Activated CD4-positive, alpha-beta T cell treated with anti-CD3 and anti-CD28 coated beads, Interleukin-2, amount 10 ng/mL, durations not matched to agents 24 days and 14 days (primary cell): Measurements from ENCODE around the gene DDX10. TPM values are rescaled to one million over a fixed set of nuclear protein-coding genes. Genes with fewer than 3 reads are reported as not detected.
A peak's percentile ranks its signal among the peaks of the same experiment; 100 is the strongest.

Experiments
- DNase-seq: peaks from one replicate; pipeline ENCODE4 v3.0.0; 2022
- H3K27ac Mint-ChIP-seq: one replicate; pipeline ENCODE4 v1.8.0; 2022; ENCODE audit warnings: mild to moderate bottlenecking, mixed read lengths
- H3K27me3 Mint-ChIP-seq: one replicate; pipeline ENCODE4 v1.8.0; 2022; ENCODE audit warnings: mixed read lengths
- H3K36me3 Mint-ChIP-seq: one replicate; pipeline ENCODE4 v1.8.0; 2022; ENCODE audit warnings: low read depth, mild to moderate bottlenecking, mixed read lengths
- H3K4me1 Mint-ChIP-seq: one replicate; pipeline ENCODE4 v1.8.0; 2021; ENCODE audit warnings: mixed read lengths
- H3K4me3 Mint-ChIP-seq: one replicate; pipeline ENCODE4 v1.8.0; 2022; ENCODE audit warnings: mild to moderate bottlenecking, moderate library complexity, mixed read lengths
- H3K9me3 Mint-ChIP-seq: one replicate; pipeline ENCODE4 v1.8.0; 2021; ENCODE audit warnings: mixed read lengths
- intact Hi-C: fragments of 100-400 bp; cut with micrococcal nuclease; formaldehyde crosslinking; loops from one replicate; pipeline ENCODE4 v1.15.1; 2023
- total RNA-seq: library from RNA; stranded (reverse); gene quantifications from 2 replicates; pipeline ENCODE4 v1.2.3, GENCODE V29; 2022

Gene DDX10
- total RNA-seq, 1 donor from 2014 or later, result 71.6 TPM

DNA sequence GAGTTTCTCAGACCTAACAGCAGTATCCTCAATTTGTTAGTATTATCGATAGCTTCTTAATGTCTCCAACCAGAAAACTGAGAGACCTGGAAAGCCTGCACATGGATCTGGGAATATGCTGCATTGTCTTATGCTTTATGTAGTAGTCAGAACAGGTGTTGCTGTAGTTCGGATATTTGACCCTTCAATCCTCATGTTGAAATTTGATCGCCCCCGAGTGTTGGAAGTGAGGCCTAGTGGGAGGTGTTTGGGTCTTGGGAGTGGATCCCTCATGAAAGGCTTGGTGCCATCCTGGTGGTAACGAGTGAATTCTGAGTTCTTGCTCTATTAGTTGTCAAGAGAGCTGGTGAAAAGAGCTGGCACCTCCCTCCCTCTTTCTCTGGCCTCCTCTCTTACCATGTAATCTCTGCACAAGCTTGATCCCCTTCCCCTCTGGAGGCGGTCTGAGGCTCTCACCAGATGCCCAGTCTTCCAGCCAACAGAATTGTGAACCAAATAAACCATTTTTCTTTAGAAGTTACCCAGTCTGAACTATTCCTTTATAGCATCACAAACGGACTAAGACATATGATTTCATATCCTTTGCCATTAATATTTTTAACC lies 227.1 kb downstream of the DDX10 start:
- intact Hi-C loops, result no loop called here
- DNase-seq, result no peak
- H3K36me3 Mint-ChIP-seq, result no peaks in the 10 kb centered on the region
- H3K27ac Mint-ChIP-seq, result peak overlapping the region; percentile 15
- H3K4me3 Mint-ChIP-seq, result no peak overlapping the region
- peaks cover 3% of the 10 kb centered on the region for H3K4me1 Mint-ChIP-seq
- H3K27me3 Mint-ChIP-seq, result no peaks in the 10 kb centered on the region
- no peaks in the 10 kb centered on the region for H3K9me3 Mint-ChIP-seq

DNA sequence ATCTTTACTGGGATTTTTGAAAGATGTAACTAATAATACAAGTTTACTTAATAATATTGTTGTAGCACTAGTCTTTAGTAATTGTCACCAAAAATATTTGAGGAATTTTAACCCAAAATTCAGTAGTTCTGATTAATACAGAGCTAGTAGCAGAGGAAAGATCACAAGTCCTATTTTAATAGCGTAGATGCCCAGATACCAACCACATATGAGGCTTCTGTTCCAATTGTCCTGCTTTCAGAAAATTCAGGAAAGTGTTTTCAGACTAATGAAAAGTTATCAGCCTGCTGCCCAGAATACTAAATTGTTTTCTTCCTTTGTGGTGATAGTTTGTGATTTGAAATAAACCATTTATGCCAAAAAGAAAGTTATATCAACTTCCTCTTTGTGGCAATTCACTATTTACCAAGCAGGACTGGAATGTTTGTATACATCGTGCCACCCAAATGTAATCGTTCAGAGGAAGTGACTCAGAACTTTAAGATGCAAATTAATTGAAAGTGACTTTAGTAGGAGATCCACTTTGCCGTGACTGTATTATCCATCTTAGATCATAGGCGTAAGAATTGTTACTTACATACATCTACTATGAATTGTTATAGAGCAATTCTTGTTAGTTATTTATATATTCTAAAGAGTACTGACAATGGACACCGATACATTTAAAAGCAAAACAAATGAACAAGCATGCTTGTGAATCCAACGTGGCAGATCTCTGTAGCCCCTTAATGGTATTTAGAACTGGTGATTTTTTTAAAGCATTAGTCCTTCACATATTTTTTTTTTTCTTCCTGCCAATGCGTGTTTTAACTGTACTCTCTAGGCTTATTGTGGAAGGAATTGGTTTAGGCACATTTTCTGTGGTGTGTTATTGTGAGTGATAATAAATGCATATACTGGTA lies 231.0 kb downstream of the DDX10 start:
- Mint-ChIP-seq H3K9me3 (peaks cover 3% of the 10 kb centered on the region), H3K4me3 (no peak overlapping the region), H3K27ac (no peak overlapping the region), H3K27me3 (no peaks in the 10 kb centered on the region), H3K4me1 (peaks cover 3% of the 10 kb centered on the region), H3K36me3 (peaks cover 16% of the 10 kb centered on the region)
- intact Hi-C loops, result no loop called here
- DNase-seq, result no peak

DNA sequence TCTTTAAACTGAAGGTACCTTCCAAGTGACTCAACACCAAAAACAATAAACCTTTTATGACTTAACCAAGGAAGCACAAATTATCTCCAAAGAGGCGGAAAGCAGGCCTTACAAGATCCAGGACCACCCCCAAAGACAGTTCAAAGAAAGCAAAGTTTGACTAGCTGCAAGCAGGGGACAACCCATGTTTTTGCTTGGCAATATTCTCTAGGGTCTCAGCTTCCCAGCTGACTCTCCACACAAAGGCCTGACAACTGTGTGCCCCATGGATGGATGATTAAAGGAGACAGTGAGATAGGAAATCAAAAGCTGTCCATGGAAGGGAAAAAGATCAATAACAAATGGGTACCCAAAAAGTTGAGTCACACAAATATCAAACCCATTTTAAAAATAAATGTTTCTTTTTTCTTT lies 232.2 kb downstream of the DDX10 start:
- Mint-ChIP-seq H3K36me3 (peaks cover 16% of the 10 kb centered on the region), H3K4me3 (no peak overlapping the region), H3K27ac (no peak overlapping the region), H3K9me3 (peaks cover 3% of the 10 kb centered on the region), H3K27me3 (no peaks in the 10 kb centered on the region), H3K4me1 (peaks cover 3% of the 10 kb centered on the region)
- no peak for DNase-seq
- intact Hi-C loops, result no loop called here

GRCh38 chr11:108897916-108898315 lies 233.0 kb downstream of the DDX10 start:
- H3K27ac Mint-ChIP-seq, result no peak overlapping the region
- peaks cover 3% of the 10 kb centered on the region for H3K9me3 Mint-ChIP-seq
- H3K4me1 Mint-ChIP-seq, result peaks cover 3% of the 10 kb centered on the region
- no peak for DNase-seq
- no peaks in the 10 kb centered on the region for H3K27me3 Mint-ChIP-seq
- H3K4me3 Mint-ChIP-seq, result no peak overlapping the region
- intact Hi-C loops, result no loop called here
- peaks cover 16% of the 10 kb centered on the region for H3K36me3 Mint-ChIP-seq

DNA sequence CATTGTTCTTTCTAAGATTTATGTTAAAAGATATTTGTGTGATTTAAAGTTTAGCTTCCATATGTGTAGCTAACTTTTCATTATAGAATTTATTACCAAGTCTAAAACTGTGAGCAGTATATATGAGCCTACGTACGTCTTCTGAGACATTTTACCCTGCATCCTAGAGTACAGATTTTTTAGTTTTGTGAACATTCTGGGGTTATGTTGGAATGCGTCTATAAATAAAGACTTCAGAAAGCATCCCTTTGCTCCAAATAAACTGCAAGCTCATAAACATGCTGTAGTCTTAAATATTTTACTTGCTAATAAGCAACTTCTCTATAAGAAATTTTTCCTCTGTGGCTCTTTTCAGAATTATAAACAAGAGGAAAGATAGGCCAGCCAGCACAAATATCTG lies 236.5 kb downstream of the DDX10 start:
- Mint-ChIP-seq H3K4me1 (no peaks in the 10 kb centered on the region), H3K27me3 (no peaks in the 10 kb centered on the region), H3K4me3 (no peak overlapping the region), H3K36me3 (peaks cover 16% of the 10 kb centered on the region), H3K27ac (no peak overlapping the region), H3K9me3 (peaks cover 3% of the 10 kb centered on the region)
- no peak for DNase-seq
- intact Hi-C loops, result no loop called here

DNA sequence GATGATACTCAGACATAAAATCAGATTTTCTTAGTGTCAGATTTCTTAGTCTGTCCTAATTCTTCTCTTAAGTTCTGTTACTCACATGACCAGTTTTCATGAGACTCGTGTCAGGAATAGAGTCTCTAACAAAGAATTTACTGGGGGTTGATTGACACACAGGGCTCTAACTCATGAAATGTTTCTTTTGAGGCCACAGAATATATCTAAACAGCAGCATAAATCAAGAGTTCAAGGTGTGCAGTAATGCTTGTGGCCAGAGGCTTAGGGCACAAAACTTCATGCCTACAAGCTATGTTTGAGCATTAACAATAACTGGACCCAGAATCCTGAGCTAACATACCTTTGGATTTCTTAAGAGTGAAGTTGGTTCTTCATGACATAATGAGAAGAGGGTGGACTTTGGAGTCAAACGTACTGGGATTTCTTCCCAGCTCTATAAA lies 237.2 kb downstream of the DDX10 start:
- H3K4me1 Mint-ChIP-seq, result no peaks in the 10 kb centered on the region
- H3K27me3 Mint-ChIP-seq, result no peaks in the 10 kb centered on the region
- intact Hi-C loops, result no loop called here
- H3K36me3 Mint-ChIP-seq, result peaks cover 16% of the 10 kb centered on the region
- peaks cover 3% of the 10 kb centered on the region for H3K9me3 Mint-ChIP-seq
- H3K27ac Mint-ChIP-seq, result no peak overlapping the region
- H3K4me3 Mint-ChIP-seq, result no peak overlapping the region
- DNase-seq, result no peak

GRCh38 chr11:108904480-108904879 lies 239.6 kb downstream of the DDX10 start:
- intact Hi-C loops, result no loop called here
- Mint-ChIP-seq H3K4me1 (no peaks in the 10 kb centered on the region), H3K4me3 (no peak overlapping the region), H3K36me3 (peaks cover 2% of the 10 kb centered on the region), H3K9me3 (no peaks in the 10 kb centered on the region), H3K27me3 (no peaks in the 10 kb centered on the region), H3K27ac (no peak overlapping the region)
- DNase-seq, result no peak

- no peaks in the 10 kb centered on the region for H3K4me1 Mint-ChIP-seq
- no peaks in the 10 kb centered on the region for H3K36me3 Mint-ChIP-seq
- intact Hi-C loops, result no loop called here
- no peaks in the 10 kb centered on the region for H3K27me3 Mint-ChIP-seq
- no peak for DNase-seq
- H3K4me3 Mint-ChIP-seq, result no peak overlapping the region
- H3K9me3 Mint-ChIP-seq, result no peaks in the 10 kb centered on the region
- no peak overlapping the region for H3K27ac Mint-ChIP-seq
Measured at GRCh38 chr11:108906329-108906728, 241.5 kb downstream of the DDX10 start.

DNA sequence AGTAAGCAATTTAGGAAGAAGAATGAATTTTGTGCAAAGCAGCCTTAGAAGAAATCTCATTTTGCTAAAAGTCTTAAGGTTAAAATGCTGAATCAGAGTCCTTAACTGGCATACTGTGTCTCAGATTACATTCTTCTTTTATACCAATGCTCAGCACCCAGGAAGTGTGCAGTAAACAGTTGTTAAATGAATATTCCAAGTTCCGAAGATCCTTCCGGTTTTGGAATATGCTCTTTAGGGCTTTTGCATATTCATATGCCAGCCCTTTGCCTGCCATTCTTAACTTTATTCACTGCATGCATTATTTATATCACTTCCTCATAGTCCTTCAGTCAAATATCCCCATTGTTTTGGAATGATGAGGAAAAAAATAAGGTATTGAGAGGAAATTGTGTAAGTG lies 242.0 kb downstream of the DDX10 start:
- DNase-seq, result no peak
- H3K36me3 Mint-ChIP-seq, result no peaks in the 10 kb centered on the region

GRCh38 chr11:108909041-108909440 lies 244.2 kb downstream of the DDX10 start:
- Mint-ChIP-seq H3K27ac (no peak overlapping the region), H3K4me3 (no peak overlapping the region), H3K36me3 (no peaks in the 10 kb centered on the region), H3K27me3 (no peaks in the 10 kb centered on the region), H3K4me1 (no peaks in the 10 kb centered on the region), H3K9me3 (no peaks in the 10 kb centered on the region)
- intact Hi-C loops, result no loop called here
- no peak for DNase-seq

More for the DNA sequence above, 242.0 kb downstream of the DDX10 start:
- Mint-ChIP-seq H3K27ac (no peak overlapping the region), H3K27me3 (no peaks in the 10 kb centered on the region), H3K9me3 (no peaks in the 10 kb centered on the region), H3K4me3 (no peak overlapping the region), H3K4me1 (no peaks in the 10 kb centered on the region)
- intact Hi-C loops, result no loop called here

GRCh38 chr11:108909921-108910320 lies 245.1 kb downstream of the DDX10 start:
- no peak overlapping the region for H3K27ac Mint-ChIP-seq

DNA sequence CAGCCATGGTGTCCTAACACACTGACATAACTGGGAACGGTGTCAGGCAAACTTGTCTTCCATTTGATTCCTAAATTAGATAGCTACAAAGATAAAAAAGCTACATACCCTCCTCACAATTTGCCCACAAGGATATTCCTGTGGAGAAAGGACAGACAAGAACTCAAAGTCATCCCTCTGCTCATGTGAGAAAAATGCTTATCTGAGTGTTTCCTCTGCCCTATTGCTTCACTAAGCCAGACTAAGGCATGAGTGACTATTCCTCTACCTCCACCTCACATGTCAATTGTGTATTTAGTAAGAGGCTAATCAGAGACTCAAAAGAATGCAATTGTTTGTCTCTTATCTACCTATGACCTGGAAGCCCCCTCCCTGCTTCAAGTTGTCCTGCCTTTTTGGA lies 247.7 kb downstream of the DDX10 start:
- Mint-ChIP-seq H3K27ac (no peak overlapping the region), H3K27me3 (no peaks in the 10 kb centered on the region), H3K36me3 (peaks cover 3% of the 10 kb centered on the region), H3K4me3 (no peak overlapping the region), H3K9me3 (no peaks in the 10 kb centered on the region), H3K4me1 (peaks cover 2% of the 10 kb centered on the region)
- intact Hi-C loops, result no loop called here
- DNase-seq, result no peak

More at GRCh38 chr11:108909921-108910320, 245.1 kb downstream of the DDX10 start:
- no peaks in the 10 kb centered on the region for H3K4me1 Mint-ChIP-seq
- H3K36me3 Mint-ChIP-seq, result no peaks in the 10 kb centered on the region
- intact Hi-C loops, result no loop called here
- H3K4me3 Mint-ChIP-seq, result no peak overlapping the region
- DNase-seq, result no peak
- no peaks in the 10 kb centered on the region for H3K27me3 Mint-ChIP-seq
- H3K9me3 Mint-ChIP-seq, result no peaks in the 10 kb centered on the region

- peaks cover 7% of the 10 kb centered on the region for H3K36me3 Mint-ChIP-seq
- no peak overlapping the region for H3K4me3 Mint-ChIP-seq
- no peaks in the 10 kb centered on the region for H3K27me3 Mint-ChIP-seq
- peaks cover 2% of the 10 kb centered on the region for H3K4me1 Mint-ChIP-seq
- no peaks in the 10 kb centered on the region for H3K9me3 Mint-ChIP-seq
- no peak for DNase-seq
- H3K27ac Mint-ChIP-seq, result no peak overlapping the region
- intact Hi-C loops, result no loop called here
Measured at GRCh38 chr11:108913204-108913603, 248.3 kb downstream of the DDX10 start.

- peaks cover 10% of the 10 kb centered on the region for H3K36me3 Mint-ChIP-seq
Measured at GRCh38 chr11:108914211-108914610, 249.3 kb downstream of the DDX10 start.

More at GRCh38 chr11:108914211-108914610, 249.3 kb downstream of the DDX10 start:
- intact Hi-C loops, result no loop called here
- Mint-ChIP-seq H3K4me3 (no peak overlapping the region), H3K9me3 (no peaks in the 10 kb centered on the region), H3K4me1 (peaks cover 2% of the 10 kb centered on the region), H3K27ac (no peak overlapping the region), H3K27me3 (no peaks in the 10 kb centered on the region)
- no peak for DNase-seq
